Measurements from ENCODE around the gene SERPINE2.
"Not testable (repeated sequence)": the region's sequence is repeated elsewhere in the genome, so short reads cannot be mapped to it uniquely, and the experiment has no call there.

Gene SERPINE2

DNA sequence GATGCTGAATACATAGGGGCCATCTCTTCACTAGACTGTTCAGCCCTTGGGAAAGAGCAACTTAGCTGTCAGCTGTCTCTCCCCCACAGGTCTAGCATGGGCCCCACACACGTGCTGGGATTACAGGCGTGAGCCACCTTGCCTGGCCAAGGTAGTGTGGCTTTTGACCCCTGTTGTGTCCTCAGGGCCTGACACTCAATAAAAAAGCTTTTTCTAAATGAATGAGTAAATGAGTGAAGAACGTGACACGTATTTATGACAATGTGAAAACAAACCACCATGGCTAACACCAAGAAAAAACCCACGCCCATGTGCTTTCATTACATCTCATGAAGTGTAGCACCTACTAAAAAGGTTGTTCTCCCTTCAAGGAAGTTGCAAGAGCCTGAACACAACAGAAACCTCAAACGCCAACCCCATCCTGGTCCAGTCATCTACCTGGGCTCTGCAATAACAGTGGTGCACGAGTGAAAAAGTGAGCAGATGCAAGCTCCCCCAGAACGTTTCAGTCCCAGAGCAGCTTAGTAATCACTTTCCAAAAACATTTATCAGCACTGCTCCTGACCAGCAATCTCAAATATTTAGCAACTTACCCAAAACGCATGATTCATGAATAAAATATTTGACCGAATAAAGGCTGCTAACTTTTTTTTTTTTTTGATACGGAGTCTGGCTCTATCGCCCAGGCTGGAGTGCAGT is 97.4 kb downstream of the SERPINE2 start:
- DNase-seq (ENCODE audit: low read depth): peak; percentile 29

DNA sequence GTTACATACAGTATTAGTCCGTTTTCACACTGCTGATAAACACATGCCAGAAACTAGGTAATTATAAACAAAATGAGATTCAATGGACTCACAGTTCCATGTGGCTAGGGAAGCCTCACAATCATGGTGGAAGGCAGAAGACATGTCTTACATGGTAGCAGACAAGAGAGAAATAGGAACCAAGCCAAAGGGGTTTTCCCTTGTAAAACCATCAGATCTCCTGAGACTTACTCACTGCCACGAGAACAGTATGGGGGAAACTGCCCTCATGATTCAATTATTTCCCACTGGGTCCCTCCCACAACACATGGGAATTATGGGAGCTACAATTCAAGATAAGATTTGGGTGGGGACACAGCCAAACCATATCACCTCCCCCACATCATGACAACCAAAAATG is 99.6 kb downstream of the SERPINE2 start:
- not testable (repeated sequence) for DNase-seq (ENCODE audit: low read depth)

DNA sequence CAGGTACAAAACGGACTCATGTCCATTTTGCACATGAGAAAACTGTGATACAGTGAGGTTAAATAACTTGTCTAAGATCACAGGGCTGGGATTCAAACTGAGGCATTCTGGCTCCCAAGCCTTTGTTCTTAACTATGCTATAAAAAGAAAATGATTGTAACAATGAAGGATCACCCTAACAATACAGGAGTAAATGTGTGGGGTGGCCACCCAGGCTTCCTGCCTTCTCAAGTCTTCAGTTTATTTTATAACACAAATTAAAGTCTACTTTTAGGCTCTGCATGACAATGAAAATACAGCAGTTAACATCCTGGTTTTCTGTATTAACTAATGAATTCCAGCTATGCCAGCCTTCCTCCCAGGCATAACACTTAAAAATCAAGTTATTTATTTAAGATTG is 101.6 kb downstream of the SERPINE2 start:
- DNase-seq (ENCODE audit: low read depth): no peak

DNA sequence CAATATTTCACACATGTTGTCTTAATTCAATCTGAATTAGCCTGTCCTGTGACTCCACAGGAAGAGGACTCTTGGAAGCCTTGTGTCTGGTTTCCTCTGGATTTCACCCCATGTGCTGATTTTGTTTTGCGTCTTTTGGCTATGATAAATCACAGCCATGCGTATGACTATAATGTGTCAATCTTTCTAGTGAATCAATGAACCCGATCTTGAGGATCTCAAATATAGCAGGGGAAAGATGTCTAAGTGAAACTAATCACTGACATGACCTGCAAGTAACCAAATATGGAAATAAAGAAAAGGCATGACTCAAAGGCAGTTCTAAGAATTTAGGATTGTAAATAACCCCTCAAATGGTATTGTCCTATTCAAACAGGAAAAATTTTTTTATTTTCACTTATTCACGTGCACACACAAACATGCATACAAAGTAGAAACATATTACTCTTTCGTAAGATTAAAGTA is 102.2 kb downstream of the SERPINE2 start:
- DNase-seq (ENCODE audit: low read depth): no peak

DNA sequence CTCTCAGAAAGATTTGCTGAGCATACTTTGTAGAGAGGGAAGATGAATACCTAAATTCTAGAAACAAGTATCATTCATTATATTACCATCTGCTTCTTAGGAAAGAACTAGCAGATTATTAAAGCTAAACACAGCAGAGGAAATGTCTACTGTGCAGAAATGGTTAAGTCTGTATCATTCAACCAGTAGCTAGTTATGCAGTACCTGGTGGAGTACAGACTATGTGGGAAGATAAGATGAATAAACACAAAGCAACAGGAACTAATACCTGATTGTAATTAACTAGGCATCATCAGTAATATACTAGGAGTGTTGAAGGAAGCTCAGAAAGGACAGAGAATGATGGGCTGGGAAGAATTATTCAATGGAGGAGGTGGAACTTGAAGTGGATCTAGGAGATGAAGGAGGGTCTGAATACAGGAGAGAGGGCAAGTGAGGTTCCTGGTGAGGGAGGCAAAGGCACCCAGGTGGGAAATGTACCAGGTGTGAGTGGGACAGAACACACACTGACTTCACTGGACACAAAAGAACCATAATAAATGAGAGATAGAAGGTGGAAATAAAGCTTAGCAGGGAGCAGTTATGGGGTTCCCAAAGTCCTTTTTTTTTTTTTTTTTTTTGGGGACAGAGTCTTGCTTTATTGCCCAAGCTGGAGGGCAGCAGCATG is 103.5 kb downstream of the SERPINE2 start:
- no peak for DNase-seq (ENCODE audit: low read depth)

DNA sequence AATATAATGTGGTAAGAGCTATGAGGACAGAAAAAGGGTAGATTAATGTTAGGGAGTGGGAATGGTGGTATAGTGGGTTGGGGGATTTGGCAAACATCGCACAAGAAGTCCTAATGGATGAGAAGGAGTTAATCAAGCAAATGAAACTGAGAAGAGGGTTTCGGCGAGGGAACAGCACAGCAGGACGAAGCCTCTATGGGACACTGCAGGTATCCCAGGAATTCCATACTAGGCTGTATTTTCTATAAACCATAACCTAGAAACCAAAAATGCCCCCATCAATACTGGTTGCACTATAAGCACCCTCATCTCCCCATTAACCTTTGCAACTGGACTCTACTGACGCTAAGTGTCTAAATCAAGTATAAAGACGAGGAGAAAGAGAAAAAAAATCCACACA is 104.2 kb downstream of the SERPINE2 start:
- DNase-seq (ENCODE audit: low read depth): no peak

DNA sequence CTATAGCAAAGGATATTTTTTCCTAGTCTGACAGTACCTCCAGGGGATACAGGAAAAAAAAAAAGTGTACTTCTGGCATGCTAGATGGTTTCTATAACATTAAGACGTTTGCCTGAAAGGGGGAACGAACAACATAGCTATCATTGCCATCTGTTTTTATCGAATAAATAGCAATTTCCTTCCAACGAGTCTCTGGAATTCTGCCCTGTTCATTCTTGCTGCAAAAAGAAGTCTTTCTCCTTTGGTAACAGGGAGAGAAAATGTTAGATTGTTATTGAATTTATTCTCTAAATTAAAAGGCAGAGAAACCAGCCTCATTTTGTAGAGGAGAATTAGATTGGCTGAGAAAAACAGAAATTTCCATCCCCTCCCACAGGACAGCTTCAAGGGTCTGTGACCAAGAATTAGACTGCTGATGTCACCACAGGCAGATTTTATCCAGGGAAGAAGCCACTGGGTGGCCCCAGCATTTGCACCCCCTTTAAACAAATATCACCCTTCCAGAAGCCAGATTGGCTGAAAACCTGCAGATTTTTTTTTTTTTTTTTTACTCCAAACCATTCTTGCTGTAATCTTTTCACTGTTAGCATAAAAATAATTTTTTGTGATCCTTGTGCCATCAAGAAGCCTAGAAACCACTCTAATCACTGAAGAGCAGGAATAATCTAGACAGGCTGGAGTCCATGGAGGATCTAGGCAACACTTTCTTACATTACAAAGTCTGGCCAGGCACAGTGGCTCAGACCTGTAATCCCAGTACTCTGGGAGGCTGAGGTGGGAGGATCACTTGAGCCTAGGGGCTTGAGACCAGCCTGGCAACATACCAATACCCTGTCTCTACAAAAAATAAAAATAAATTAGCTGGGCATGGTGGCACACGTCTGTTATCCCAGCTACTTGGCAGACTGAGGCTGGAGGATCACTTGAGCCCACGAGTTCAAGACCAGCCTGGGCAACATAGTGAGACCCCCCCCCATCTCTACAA is 106.0 kb downstream of the SERPINE2 start:
- no peak for DNase-seq (ENCODE audit: low read depth)

DNA sequence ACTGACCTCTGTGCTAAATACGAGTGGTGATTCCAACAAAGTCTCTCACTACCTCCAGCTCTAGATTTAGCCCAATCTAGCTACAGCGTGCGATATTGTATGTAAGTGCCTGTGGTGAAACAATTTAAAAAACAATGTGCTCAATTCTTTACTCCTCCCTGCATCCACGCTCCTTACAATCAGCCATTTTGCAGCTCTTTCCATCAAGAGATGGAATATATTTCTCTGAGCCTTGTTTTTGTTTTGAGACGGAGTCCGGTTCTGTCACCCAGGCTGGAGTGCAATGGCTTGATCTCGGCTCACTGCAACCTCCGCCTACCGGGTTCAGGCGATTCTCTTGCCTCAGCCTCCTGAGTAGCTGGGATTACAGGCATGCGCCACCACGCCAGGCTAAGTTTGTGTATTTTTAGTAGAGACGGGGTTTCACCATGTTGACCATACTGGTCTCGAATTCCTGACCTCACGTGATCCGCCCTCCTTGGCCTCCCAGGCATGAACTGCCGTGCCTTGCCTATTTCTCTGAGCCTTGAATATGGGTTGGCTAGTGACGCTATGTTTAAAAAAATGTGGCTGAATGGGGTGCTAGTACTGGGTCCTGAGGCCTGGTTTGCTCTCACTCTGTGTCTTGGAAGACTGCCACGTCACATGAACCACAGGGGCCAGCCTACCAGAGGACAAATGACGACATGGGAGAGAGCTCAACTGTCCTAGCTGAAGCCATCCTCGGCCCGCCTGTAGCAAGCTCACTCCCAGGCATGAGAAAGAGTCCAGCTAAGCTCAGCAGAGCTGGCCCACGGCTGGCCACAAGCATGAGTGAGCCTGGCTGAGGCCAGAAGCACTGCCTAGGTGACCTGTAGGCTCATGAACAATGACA is 108.7 kb downstream of the SERPINE2 start:
- no peak for DNase-seq (ENCODE audit: low read depth)

DNA sequence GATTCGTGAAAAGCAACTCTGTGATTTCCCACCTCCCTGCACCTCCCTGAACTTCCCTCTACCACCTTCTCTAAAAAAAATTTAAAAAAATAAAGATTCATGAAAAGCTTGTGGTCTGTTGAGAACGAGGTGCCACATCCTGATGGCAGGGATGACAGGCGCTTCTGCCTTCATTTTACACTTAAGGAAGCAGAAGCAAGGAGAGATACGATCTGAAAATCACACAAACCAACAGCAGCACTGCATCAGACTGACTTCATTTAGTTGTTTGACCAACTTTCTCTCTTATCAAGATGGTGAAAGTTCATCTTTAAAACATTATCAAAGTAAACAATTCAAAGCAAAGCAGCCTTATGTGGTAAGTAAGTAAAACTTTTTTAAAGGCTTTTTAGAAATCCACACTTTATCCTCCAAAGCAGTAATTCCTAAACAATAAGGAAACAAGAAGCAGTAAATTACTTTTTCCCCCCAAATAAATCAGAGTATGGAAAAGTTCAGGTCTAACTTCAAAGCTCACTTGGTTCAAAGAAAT is 109.4 kb downstream of the SERPINE2 start:
- DNase-seq (ENCODE audit: low read depth): no peak

DNA sequence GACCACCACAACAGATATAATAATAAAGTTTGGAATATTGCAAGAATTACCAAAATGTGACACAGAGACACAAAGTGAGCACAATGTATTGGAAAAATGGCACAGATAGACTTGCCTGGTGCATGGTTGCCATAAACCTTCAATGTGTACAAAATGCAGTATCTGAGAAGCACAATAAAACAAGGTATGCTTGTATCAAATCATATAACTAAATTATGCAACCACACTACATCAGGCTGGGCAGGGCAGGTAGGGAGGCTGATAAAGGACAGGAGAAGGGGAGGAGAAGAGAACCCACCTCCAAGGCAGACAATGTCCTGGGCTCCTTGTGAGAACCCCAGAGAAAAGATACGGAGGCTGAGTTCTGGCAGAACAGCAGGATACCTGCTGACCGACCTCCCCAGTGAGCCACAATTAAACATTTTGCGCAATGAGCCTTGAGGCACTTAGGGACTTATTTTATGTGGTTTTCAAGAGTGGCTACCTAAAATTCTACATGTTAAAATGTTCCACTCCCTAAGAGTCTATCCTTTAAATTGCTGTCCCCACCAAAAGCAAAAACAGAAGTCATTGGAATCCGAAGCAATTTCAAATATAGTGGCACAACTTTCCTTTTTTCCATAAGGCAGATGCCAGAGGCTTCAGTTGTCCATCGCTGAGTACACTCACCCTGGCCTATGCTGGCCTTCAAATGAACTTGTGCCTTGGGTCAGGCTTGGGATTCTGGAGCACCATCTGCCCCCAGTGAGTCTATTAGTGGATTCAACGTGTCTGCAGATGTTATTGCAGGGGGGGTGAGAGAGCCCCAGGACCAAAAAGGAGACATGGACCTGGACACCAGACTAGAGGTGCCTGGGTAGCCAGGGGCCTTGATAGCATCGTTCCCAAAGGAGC is 110.7 kb downstream of the SERPINE2 start:
- no peak for DNase-seq (ENCODE audit: low read depth)

DNA sequence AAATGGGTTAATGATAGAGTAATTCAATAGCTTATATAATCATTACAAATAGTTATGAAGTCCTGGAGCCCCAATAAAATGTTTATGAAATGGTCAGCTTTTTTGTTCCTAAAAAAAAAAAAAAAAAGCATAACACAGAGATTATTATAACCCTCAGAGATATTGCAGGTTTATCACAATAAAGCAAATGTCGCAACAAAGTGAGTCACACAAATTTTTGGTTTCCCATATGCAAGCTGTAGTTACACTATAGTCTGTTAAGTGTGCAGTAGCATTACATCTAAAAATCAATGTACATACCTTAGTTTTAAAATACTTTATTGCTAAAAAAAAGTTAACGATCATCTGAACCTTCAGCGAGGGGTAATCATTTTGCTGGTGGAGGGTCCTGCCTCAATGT is 114.0 kb downstream of the SERPINE2 start:
- no peak for DNase-seq (ENCODE audit: low read depth)

All from stimulated activated CD8-positive, alpha-beta memory T cell treated with anti-CD3 and anti-CD28 coated beads, Interleukin-12 subunit alpha, Interleukin-12 subunit beta, amount 100 ng/mL, for 4 hours (primary cell).